ENCODE data around the gene CCDC87. TPM values are rescaled to one million over a fixed set of nuclear protein-coding genes. Genes with fewer than 3 reads are reported as not detected.
"Not testable (repeated sequence)": the region's sequence is repeated elsewhere in the genome, so short reads cannot be mapped to it uniquely, and the experiment has no call there.

Gene CCDC87
- total RNA-seq, 1 donor from 2014 or later: 0.54 TPM

GRCh38 chr11:66541892-66542291 lies 51.0 kb downstream of the CCDC87 start:
- peaks cover 22% of the 10 kb centered on the region for H3K27me3 Mint-ChIP-seq (ENCODE audit: unreplicated experiment)
- no peak for DNase-seq (ENCODE audit: low spot score)
- peaks cover 26% of the 10 kb centered on the region for H3K36me3 Mint-ChIP-seq (ENCODE audit: low read depth, unreplicated experiment)
- peak overlapping the region; percentile 71 for H3K4me3 Mint-ChIP-seq (ENCODE audit: unreplicated experiment)
- peaks cover 19% of the 10 kb centered on the region for H3K4me1 Mint-ChIP-seq (ENCODE audit: unreplicated experiment)
- H3K27ac Mint-ChIP-seq (ENCODE audit: unreplicated experiment): no peak overlapping the region
- TF ChIP-seq CTCF (IDR thresholded peaks at IDR 0.05; ENCODE audit: unreplicated experiment): no peak
- H3K9me3 Mint-ChIP-seq (ENCODE audit: unreplicated experiment): no peaks in the 10 kb centered on the region

- H3K9me3 Mint-ChIP-seq (ENCODE audit: unreplicated experiment); H3K27ac Mint-ChIP-seq (ENCODE audit: unreplicated experiment); DNase-seq (ENCODE audit: low spot score): not testable (repeated sequence)
- Mint-ChIP-seq H3K4me3 (ENCODE audit: unreplicated experiment) (peak overlapping the region; percentile 47), H3K27me3 (ENCODE audit: unreplicated experiment) (peaks cover 22% of the 10 kb centered on the region), H3K4me1 (ENCODE audit: unreplicated experiment) (peaks cover 22% of the 10 kb centered on the region), H3K36me3 (ENCODE audit: low read depth, unreplicated experiment) (peaks cover 30% of the 10 kb centered on the region)
These were observed 52.3 kb downstream of the CCDC87 start for GRCh38 chr11:66540598-66540997.

Other genes with a start within 250 kb of the CCDC87 start
- 38.4 TPM for gene BRMS1, start 248.0 kb downstream of the CCDC87 start, total RNA-seq (ENCODE audit: unreplicated experiment)
- 21.4 TPM for gene B4GAT1, start 245.4 kb downstream of the CCDC87 start, total RNA-seq (ENCODE audit: unreplicated experiment)
- gene SLC29A2, start 221.3 kb downstream of the CCDC87 start, total RNA-seq (ENCODE audit: unreplicated experiment): 5.7 TPM
- gene NPAS4, start 172.0 kb downstream of the CCDC87 start, total RNA-seq (ENCODE audit: unreplicated experiment): not detected
- gene MRPL11, start 154.2 kb downstream of the CCDC87 start, total RNA-seq (ENCODE audit: unreplicated experiment): 73.0 TPM
- 2.0 TPM for gene PELI3, start 126.2 kb downstream of the CCDC87 start, total RNA-seq (ENCODE audit: unreplicated experiment)
- 41.3 TPM for gene DPP3, start 112.6 kb downstream of the CCDC87 start, total RNA-seq (ENCODE audit: unreplicated experiment)
- gene BBS1, start 82.4 kb downstream of the CCDC87 start, total RNA-seq (ENCODE audit: unreplicated experiment): 35.8 TPM
- 10.3 TPM for gene ZDHHC24, start 47.0 kb downstream of the CCDC87 start, total RNA-seq (ENCODE audit: unreplicated experiment)
- 0.21 TPM for gene ACTN3, start 46.2 kb downstream of the CCDC87 start, total RNA-seq (ENCODE audit: unreplicated experiment)
- gene CTSF, start 24.5 kb downstream of the CCDC87 start, total RNA-seq (ENCODE audit: unreplicated experiment): 9.2 TPM
- 51.2 TPM for gene CCS, start 122 bp upstream of the CCDC87 start, total RNA-seq (ENCODE audit: unreplicated experiment)
- gene RBM14, start 23.6 kb upstream of the CCDC87 start, total RNA-seq (ENCODE audit: unreplicated experiment): 84.2 TPM
- gene RBM4, start 45.6 kb upstream of the CCDC87 start, total RNA-seq (ENCODE audit: unreplicated experiment): 187 TPM
- gene RBM4B, start 84.8 kb upstream of the CCDC87 start, total RNA-seq (ENCODE audit: unreplicated experiment): 29.3 TPM
- 17.1 TPM for gene SPTBN2, start 136.2 kb upstream of the CCDC87 start, total RNA-seq (ENCODE audit: unreplicated experiment)

Measured in endothelial cell (in vitro differentiated cells).